Measurements from ENCODE around the gene CCDC197.

DNA sequence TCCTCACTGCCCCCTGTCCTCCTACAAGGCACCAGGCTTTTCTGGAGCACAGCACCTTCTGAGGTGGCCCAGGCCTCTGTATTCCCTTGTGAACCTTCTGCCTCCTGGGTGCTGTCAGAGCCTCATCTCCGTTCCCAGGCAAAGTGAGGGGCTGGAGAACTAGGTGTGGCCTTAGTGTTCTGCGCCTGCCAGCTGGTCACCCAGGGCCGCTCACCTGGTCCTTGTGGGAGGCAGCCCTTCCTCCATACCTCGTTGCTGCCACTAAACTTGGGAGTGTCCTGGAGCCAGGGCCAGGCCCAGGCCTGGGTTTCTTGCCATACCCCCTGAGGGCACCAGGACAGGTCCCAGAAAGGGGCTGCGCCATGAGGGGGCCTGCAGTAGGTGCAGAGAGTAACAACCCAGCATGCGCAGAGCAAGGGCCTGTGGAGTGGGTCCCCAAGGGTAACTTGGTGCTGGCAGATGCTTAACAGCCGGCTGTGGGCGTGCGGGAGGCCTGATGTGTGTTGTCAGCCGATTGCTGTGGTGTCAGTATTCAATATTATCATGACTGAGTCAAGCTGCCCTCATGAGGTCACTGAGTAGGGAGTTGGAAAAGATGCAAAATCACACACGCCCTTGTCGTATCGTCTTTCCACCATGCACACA is 46.1 kb downstream of the CCDC197 start:
- TF ChIP-seq CTCF (IDR thresholded peaks at IDR 0.05) (no peak), POLR2A (IDR thresholded peaks at IDR 0.05) (no peak), POLR2AphosphoS5 (IDR thresholded peaks at IDR 0.05) (no peak)

All from prostate gland (tissue), 2 donors.